ENCODE results near the gene SEC16A. TPM values are rescaled to one million over a fixed set of nuclear protein-coding genes. Genes with fewer than 3 reads are reported as not detected.

SEC16A gene
- total and polyA plus RNA-seq, 8 donors = 51.2 to 79.5 (median 61.3) TPM

DNA sequence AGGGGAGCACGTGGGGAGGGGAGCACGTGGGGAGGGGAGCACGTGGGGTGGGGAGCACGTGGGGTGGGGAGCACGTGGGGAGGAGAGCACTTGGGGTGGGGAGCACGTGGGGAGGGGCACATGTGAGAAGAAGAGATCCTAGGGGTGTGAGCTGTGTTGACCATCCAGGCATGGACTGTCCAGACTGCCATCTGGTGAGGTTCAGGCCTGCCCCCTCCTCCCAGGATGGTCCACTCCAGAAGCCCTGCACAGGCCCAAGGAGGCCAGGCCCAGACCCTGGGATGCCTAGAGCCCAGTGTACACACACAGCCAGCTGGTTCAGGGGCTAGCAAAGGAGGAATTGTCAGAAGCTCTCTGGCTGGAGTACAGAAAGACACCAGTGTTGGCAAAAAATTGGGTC is 85.2 kb downstream of the SEC16A start:
- TF ChIP-seq, protein P1, sequence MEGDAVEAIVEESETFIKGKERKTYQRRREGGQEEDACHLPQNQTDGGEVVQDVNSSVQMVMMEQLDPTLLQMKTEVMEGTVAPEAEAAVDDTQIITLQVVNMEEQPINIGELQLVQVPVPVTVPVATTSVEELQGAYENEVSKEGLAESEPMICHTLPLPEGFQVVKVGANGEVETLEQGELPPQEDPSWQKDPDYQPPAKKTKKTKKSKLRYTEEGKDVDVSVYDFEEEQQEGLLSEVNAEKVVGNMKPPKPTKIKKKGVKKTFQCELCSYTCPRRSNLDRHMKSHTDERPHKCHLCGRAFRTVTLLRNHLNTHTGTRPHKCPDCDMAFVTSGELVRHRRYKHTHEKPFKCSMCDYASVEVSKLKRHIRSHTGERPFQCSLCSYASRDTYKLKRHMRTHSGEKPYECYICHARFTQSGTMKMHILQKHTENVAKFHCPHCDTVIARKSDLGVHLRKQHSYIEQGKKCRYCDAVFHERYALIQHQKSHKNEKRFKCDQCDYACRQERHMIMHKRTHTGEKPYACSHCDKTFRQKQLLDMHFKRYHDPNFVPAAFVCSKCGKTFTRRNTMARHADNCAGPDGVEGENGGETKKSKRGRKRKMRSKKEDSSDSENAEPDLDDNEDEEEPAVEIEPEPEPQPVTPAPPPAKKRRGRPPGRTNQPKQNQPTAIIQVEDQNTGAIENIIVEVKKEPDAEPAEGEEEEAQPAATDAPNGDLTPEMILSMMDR (IDR thresholded peaks at IDR 0.05) = no peak
- intact Hi-C loops (cut with DNase I) = no loop called here

DNA sequence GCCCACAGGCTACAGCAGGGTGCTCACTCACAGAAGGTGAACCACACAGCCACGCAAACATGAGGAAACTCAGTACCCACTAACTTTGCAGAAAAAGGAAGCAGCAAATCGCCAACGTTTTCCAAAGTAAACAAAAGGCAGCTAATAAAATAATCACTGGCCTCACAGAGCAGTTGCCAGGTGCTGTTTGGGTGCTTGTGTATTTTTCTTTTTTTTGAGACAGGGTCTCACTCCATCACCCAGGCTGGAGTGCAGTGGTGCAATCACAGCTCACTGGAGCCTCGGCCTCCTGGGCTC is 86.7 kb downstream of the SEC16A start:
- peaks cover 16 to 26% of the 10 kb centered on the region in 2 donors for H3K4me1 ChIP-seq
- peaks cover 0 to 69% of the 10 kb centered on the region in 2 donors for H3K36me3 ChIP-seq
- ATAC-seq (no peak), DNase-seq (no peak)
- intact Hi-C loops (cut with DNase I) = no loop called here
- no peaks in the 10 kb centered on the region for H3K27me3 ChIP-seq
- no peaks in the 10 kb centered on the region for H3K9me3 ChIP-seq
- no peak overlapping the region for H3K27ac ChIP-seq
- H3K4me3 ChIP-seq = no peak overlapping the region
- TF ChIP-seq, protein P1 (IDR thresholded peaks at IDR 0.05) = no peak

More for the DNA sequence above, 85.2 kb downstream of the SEC16A start:
- no peaks in the 10 kb centered on the region for H3K27me3 ChIP-seq
- H3K27ac ChIP-seq = no peak overlapping the region
- no peaks in the 10 kb centered on the region for H3K9me3 ChIP-seq
- H3K4me1 ChIP-seq = peaks cover 16 to 26% of the 10 kb centered on the region in 2 donors
- ATAC-seq (no peak), DNase-seq (no peak)
- no peak overlapping the region for H3K4me3 ChIP-seq
- peaks cover 0 to 66% of the 10 kb centered on the region in 2 donors for H3K36me3 ChIP-seq

DNA sequence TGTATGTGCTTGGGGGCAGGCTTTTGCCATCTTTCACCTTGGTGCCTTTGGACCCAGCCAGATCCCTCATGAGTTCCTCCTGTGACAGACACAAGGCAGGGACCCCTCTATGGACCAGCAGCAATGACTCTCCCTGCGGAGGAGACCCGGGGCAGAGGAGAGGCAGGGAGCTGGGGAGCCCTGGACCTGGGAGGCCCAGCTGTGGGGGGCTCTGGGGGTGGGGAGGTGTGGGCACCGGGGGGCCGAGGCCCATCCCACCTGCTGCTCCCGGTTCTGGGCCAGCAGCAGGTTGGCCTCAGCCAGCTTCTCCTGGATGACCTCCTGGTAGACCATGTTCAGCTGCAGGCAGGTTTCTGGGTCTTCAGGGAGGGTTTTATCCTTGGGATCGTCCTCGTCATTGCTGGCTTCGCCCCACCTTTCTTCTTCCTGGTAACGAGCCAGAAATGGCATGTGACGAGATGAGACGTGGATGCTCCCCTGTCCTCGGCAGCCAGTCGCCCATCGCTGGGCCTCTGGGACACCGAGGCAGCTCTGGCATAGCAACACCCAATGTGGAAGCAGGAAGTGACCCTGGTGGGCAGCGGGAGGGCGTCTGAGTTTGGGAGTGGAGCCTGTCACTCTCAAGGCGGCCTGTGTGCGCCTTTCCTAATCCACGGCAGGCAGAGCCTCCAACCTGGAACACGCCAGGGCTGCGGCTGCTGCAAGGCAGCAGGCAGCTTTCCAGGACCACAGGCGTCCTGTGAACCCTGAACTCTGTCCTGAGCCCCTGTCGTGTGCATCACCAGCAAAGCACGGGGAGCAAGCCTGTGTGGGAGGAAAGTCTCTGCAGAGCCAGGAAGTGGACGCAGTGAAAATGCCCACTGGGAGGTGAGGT is 87.3 kb downstream of the SEC16A start:
- H3K9me3 ChIP-seq = no peaks in the 10 kb centered on the region
- ATAC-seq = no peak
- TF ChIP-seq, protein P1 (IDR thresholded peaks at IDR 0.05) = no peak
- no peaks in the 10 kb centered on the region for H3K27me3 ChIP-seq
- no peak for DNase-seq
- H3K4me3 ChIP-seq = no peak overlapping the region
- H3K27ac ChIP-seq = no peak overlapping the region
- intact Hi-C loops (cut with DNase I) = no loop called here
- peaks cover 15 to 23% of the 10 kb centered on the region in 2 donors for H3K4me1 ChIP-seq
- peaks cover 0 to 75% of the 10 kb centered on the region in 2 donors for H3K36me3 ChIP-seq

DNA sequence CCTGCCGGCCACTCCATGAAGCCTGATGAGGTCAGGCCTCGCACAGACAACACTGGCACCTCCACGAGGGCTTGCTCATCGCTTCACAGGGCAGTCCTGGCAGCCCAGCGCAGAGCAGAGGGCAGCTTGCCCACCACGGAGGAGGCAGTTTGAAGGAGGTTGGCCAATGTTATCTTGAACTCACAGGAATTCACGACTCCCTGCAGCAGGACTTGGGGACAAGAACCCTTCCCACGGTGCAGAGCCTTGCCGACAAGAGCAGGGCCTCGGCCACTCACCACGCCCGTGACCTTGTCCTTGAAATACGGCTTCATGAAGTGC is 87.9 kb downstream of the SEC16A start:
- H3K27ac ChIP-seq = no peak overlapping the region
- peaks cover 11 to 18% of the 10 kb centered on the region in 2 donors for H3K4me1 ChIP-seq
- peaks cover 0 to 79% of the 10 kb centered on the region in 2 donors for H3K36me3 ChIP-seq
- no peak overlapping the region for H3K4me3 ChIP-seq
- TF ChIP-seq, protein P1 (IDR thresholded peaks at IDR 0.05) = no peak
- ATAC-seq = no peak
- H3K27me3 ChIP-seq = no peaks in the 10 kb centered on the region
- no peak for DNase-seq
- intact Hi-C loops (cut with DNase I) = no loop called here
- H3K9me3 ChIP-seq = no peaks in the 10 kb centered on the region

DNA sequence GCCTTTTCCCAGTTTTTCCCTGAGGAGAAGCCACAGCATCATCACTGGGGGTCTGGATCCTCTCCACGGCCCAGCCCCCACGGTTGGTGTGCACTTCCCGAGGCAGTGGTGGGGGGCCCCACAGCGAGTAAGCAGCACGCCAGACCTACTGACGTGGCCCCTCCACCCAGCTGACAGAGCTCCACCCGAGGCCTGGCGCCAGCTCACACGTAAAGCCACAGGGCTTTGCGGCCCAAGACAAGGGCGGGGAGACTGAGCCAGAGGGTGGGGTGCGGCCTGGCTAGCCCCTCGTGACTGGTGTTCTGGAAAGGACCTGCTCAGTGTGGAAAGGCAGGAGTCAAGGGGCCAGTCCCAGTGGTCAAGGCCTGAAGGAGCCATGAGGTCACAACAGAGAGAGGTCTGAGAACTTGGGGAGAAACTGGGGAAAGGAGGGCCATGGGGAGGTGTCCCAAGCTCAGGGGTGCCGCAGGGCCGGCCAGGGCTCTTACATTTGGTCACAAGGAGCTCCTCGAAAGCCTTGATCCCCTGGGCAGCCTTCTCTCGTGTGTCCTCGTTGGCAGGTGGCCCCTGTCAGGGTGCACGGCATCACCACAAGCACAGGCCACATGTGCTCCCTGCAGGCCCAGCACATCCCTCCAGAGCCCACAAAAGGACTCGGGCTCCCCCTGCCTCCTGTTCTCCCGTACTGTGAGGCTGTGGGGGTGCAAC is 88.4 kb downstream of the SEC16A start:
- TF ChIP-seq, protein P1 (IDR thresholded peaks at IDR 0.05) = no peak
- Histone ChIP-seq H3K4me3 (no peak overlapping the region), H3K36me3 (peaks cover 0 to 84% of the 10 kb centered on the region in 2 donors), H3K9me3 (no peaks in the 10 kb centered on the region), H3K27ac (no peak overlapping the region), H3K27me3 (no peaks in the 10 kb centered on the region), H3K4me1 (peaks cover 9 to 17% of the 10 kb centered on the region in 2 donors)
- intact Hi-C loops (cut with DNase I) = no loop called here
- DNase-seq (no peak), ATAC-seq (no peak)

All from left lung (tissue), 10 donors.